ENCODE measurements around the gene PTPRB.

Gene PTPRB

DNA sequence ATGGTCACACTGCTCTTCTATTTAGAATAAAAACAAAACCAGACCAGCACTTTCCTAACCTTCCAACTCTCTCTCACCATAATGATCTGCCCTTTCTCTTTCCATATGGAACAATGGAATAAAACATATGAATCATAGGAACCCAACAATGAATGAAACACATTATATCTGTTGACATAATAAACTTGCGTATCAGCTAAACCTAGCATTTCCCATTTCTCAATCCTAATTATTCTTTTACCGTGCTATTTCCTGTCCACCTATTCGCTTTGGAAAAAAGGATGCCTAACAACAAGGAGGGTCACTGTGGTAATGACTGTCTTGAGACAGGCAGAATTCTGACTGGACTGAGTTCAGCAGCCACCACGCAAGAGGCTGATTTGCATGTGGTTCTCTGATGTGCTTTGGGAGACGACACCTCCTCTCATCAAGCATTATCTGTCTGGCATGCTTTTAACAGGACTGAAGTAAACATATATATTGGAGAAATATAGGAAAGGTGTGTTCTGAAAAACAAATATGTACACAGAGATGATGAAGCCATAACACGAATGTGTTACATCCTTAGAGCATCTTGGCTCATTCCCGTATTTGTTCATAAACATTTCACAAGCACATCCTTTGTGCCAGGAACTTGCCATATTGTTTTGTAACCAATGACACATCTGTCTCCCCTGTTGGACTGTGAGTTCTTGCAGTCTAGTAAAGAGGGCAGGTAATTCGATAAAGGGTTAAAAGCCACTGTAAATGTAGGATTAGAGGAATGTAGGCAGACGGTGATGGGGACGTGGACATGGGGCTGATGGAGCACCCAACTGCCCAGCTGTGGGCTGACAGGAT is 87.7 kb downstream of the PTPRB start:
- no peak overlapping the region for H3K4me3 ChIP-seq (ENCODE audit: control insufficient read depth, low read depth, low read length)
- DNase-seq (ENCODE audit: low read depth) = peak; percentile 51
- TF ChIP-seq, protein P1, sequence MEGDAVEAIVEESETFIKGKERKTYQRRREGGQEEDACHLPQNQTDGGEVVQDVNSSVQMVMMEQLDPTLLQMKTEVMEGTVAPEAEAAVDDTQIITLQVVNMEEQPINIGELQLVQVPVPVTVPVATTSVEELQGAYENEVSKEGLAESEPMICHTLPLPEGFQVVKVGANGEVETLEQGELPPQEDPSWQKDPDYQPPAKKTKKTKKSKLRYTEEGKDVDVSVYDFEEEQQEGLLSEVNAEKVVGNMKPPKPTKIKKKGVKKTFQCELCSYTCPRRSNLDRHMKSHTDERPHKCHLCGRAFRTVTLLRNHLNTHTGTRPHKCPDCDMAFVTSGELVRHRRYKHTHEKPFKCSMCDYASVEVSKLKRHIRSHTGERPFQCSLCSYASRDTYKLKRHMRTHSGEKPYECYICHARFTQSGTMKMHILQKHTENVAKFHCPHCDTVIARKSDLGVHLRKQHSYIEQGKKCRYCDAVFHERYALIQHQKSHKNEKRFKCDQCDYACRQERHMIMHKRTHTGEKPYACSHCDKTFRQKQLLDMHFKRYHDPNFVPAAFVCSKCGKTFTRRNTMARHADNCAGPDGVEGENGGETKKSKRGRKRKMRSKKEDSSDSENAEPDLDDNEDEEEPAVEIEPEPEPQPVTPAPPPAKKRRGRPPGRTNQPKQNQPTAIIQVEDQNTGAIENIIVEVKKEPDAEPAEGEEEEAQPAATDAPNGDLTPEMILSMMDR (conservative IDR thresholded peaks at IDR 0.05; ENCODE audit: control insufficient read depth, insufficient read depth, low read depth, low read length) = no peak

DNA sequence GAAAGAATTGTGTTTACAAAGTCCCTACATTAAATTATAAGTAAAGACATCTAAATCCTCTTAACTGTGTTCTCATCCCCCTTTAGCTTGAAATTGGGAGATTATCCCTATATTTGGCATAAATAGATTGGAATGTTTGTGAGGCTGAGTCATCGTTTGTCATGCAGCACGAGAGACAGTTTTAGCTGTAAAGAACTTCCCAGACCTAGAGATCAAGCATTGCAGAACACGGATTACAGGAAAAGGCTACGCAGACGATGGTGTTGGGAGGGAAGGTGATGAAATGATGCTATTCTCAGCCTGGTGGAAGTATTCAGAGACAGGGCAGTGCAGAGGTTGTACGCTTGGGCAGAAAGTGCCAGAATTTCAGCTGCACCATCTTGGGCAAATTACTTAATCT is 93.8 kb downstream of the PTPRB start:
- DNase-seq (ENCODE audit: low read depth) = peak; percentile 97
- TF ChIP-seq, protein P1 (conservative IDR thresholded peaks at IDR 0.05; ENCODE audit: control insufficient read depth, insufficient read depth, low read depth, low read length) = no peak
- H3K4me3 ChIP-seq (ENCODE audit: control insufficient read depth, low read depth, low read length) = no peak overlapping the region

- TF ChIP-seq, protein P1 (conservative IDR thresholded peaks at IDR 0.05; ENCODE audit: control insufficient read depth, insufficient read depth, low read depth, low read length) = no peak
- no peak overlapping the region for H3K4me3 ChIP-seq (ENCODE audit: control insufficient read depth, low read depth, low read length)
- DNase-seq (ENCODE audit: low read depth) = no peak
Observed at GRCh38 chr12:70540996-70541395, 96.2 kb downstream of the PTPRB start.

DNA sequence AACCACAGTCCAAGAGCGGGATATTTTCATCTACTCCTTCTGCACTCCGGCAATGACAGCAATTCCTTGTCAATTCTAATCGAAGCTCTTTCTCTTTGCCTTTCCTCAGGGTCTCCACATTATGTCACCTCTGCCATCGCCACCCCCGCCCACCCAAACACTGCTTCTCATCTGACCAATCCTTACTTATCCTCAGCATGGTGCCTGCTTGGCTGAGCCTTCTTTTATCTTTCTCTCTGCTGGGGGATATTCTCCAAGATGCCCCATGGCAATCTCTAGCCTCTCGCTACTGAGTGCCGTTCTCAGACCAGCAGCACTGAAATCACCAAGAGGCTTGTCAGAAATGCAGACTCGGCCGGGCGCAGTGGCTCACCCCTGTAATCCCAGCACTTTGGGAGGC is 100.6 kb downstream of the PTPRB start:
- TF ChIP-seq, protein P1 (conservative IDR thresholded peaks at IDR 0.05; ENCODE audit: control insufficient read depth, insufficient read depth, low read depth, low read length) = no peak
- H3K4me3 ChIP-seq (ENCODE audit: control insufficient read depth, low read depth, low read length) = no peak overlapping the region
- DNase-seq (ENCODE audit: low read depth) = no peak

DNA sequence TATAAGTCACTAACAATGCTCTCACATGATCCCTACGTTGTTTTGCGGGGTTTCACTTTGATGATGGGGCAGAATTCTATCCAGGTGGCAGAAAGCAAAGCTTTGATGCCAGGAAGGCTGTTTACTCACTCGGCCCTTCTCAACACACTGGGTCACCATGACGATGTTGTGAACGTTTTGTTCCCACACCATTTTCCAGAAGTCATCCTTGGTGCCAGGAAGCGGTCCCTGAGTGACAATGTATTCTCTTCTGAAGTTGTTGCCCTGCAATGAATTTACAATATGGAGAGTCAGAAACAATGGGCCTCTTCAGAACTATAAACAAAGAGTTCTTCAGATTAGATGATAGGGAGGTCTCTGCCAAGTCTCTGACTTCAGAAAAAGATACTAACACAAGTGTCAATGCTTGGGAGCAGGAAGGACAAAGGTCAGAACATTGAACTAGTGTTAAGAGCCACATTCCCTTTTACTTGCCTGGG is 101.3 kb downstream of the PTPRB start:
- TF ChIP-seq, protein P1 (conservative IDR thresholded peaks at IDR 0.05; ENCODE audit: control insufficient read depth, insufficient read depth, low read depth, low read length) = no peak
- no peak overlapping the region for H3K4me3 ChIP-seq (ENCODE audit: control insufficient read depth, low read depth, low read length)
- DNase-seq (ENCODE audit: low read depth) = no peak

DNA sequence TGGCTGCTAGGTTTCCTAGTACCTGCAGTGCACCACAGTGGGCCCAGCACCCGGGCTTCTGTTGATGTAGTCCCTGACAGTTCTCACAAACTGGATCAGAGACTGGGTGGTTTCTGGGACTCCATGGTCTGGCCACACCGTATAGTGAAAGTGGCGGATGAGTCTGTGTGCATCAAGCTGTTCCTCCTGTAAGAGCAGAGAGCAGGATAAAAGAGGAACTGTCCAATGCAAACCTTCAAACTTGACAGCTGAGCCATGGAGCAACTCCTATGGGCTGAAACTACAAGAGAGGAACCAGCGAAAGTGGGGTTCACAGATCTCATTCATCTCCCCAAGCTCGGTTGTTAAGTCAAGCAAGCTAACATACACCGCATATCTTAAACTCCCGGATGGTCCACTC is 102.8 kb downstream of the PTPRB start:
- DNase-seq (ENCODE audit: low read depth) = no peak
- no peak overlapping the region for H3K4me3 ChIP-seq (ENCODE audit: control insufficient read depth, low read depth, low read length)
- TF ChIP-seq, protein P1 (conservative IDR thresholded peaks at IDR 0.05; ENCODE audit: control insufficient read depth, insufficient read depth, low read depth, low read length) = no peak
